ENCODE data around the gene RBM34.
A peak's percentile ranks its signal among the peaks of the same experiment; 100 is the strongest.
"Not testable (repeated sequence)": the region's sequence is repeated elsewhere in the genome, so short reads cannot be mapped to it uniquely, and the experiment has no call there.

RBM34 gene, protein sequence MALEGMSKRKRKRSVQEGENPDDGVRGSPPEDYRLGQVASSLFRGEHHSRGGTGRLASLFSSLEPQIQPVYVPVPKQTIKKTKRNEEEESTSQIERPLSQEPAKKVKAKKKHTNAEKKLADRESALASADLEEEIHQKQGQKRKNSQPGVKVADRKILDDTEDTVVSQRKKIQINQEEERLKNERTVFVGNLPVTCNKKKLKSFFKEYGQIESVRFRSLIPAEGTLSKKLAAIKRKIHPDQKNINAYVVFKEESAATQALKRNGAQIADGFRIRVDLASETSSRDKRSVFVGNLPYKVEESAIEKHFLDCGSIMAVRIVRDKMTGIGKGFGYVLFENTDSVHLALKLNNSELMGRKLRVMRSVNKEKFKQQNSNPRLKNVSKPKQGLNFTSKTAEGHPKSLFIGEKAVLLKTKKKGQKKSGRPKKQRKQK

DNA sequence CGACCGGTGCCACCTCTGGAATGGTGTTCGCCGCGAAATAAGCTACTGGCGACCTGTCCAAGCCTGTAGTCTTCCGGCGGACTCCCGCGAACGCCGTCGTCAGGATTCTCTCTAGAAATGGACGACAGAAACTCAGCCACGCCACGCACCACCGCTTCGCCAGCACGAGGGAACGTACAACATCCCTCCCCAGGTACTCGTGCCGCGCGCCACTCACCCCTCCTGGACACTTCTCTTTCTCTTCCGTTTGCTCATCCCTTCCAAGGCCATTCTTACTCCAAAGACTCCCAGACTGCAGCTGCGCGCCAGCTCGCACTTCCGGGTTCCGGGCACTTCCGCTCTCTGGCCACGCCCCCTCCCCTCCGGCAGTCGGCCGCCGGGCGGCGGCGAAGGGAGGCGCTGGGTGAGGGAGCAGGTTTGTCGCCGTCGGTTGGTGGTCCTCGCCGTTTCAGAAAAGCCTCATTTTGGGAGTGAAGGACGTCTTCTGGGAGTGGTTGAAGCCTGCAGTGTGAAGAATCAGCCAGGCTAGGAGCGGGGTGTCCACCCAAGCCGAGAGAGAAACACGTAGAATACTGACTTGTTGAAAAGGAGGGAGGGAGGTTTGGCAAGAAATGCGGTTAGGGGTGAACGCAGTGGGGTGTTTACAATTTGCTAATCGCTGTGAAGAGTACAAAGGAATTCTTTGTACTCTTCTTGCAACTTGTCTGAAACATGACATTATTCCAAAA is at the start of gene RBM34:
Gene RBM34, minus strand, starts transcription at position 294 of the 728 bp plus-strand sequence. Its CDS starts 24 bp downstream, at position 270.
- DNase-seq (ENCODE audit: low read depth) = peak; percentile 90

DNA sequence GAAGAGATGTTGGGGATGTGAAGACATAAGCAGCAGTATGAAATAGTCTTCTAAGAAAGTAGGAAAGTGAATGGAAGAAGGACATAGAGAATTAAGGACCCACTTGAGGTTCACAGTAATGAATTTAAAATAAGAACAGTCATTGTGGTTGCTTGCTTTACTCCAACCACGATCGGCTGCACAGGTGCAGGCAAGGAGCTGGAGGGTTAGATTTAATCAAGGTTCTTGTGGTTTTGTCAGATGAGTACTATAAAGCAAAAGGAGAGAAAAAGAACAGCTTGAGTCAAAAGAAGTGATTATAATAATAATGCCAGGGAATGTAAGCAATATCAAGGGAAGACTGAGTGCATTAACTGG is 46.1 kb upstream of the RBM34 start:
- no peak for DNase-seq (ENCODE audit: low read depth)

DNA sequence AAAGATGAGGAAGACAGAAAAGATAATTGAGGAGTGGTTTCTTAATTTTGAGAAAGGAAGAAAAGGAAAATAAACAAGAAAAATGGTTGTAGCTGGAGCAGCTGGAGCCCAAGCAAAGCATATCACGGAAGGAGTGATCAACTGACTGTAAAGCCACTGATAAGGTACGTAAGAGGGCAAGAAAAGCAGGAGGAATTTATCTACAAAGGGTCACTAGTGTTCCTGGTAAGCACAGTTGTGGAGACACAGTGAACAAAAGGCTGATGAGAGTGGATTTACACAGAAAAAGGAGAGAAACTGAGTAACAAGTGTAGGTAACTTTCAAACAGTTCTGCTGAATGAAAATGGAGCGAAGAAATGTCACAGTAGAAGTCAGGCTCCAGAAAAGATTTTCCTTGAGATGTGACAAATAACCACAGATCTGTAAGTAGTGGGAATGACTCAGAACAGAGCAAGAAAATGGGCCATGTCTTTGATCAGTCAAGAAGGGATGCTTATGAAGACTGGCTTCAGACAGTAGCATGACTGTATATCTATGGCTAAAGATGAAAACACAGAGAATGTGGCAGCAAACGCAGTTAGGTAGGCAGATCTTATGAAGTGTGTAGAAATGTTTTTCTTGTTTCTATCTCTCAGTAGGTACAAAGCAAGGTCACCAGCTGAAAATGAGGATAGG is 45.6 kb upstream of the RBM34 start:
- DNase-seq (ENCODE audit: low read depth) = no peak

DNA sequence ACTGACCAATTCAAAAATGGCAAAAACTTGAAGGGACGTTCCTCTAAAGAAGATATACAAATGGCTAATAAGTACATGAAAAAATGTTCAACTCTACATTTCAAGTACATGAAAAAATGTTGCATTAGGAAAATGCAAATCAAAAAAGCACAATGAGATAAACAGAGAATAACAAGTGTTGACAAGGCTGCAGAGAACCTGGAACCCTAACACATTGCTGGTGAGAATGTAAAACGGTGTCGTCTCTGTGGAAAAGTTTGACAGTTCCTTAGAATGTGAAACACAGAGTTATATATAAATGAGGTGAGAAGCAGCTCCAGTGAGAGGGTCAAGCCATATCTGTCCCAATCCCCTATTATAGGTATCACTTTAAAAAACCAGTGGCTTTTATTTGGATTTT is 44.6 kb upstream of the RBM34 start:
- no peak for DNase-seq (ENCODE audit: low read depth)

DNA sequence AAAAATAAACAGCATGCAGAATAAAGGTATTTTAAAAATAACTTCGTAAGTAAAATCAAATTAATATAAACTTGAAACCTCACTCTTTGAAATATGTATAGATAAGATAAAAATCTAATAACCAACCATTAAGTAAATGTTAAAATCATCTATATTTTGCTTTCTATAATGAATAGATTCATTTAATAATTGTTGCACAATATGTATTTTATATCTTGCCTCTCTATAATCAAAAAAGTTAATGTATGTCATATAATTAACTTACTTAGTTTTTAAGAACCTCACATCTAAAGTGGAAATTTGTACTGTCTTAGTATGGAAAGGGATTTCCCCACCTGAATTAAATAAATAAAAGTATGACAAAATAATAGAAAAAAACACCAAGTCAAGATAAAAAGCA is 42.4 kb upstream of the RBM34 start:
- no peak for DNase-seq (ENCODE audit: low read depth)

DNA sequence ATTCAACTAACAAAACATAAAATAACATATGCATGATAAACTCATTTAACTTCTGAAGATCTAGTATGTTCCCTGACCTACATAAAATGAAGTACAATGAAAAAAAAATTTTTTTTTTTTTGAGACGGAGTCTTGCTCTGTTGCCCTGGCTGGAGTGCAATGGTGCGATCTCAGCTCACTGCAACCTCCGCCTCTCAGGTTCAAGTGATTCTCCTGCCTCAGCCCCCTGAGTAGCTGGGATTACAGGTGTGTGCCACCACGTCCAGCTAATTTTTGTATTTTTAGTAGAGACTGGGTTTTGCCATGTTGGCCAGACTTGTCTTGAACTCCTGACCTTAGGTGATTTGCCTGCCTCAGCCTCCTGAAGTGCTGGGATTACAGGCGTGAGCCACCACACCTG is 41.4 kb upstream of the RBM34 start:
- not testable (repeated sequence) for DNase-seq (ENCODE audit: low read depth)

DNA sequence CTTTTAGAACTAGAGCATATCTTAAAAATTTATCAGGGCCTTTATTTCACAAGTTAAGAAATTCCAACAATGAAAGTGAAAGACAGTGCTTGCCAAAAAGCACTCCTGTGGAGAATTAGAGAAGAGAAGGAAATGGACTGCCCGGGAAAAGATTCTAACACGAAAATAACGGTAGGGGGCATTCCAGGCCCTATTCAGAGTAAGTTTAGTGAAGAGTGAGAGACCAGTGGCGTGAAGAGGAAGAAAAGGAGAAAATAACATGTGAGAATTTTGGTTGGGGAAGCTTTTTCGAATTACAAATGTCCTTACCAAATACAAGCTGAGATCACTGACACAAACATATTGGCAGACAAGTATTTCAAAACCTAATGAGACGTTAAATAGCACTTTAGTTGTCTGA is 38.4 kb upstream of the RBM34 start:
- DNase-seq (ENCODE audit: low read depth) = no peak

DNA sequence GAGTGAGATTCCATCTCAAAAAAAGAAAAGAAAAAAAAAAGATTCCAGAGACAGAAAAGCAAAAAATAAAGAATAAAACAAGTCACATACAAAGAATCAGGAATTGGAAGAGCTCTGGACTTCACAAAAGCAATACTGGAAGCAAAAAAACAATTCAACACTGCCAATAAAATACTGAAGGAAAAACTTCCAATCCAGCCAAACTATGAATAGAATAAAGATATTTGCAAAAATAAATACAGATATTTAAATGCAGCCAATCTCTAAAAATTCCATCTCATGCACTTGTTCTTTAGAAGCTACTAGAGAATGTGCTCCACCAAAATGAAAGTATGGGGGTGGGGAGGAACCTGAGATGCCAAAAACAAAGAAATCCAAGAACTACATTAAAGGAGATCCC is 29.4 kb upstream of the RBM34 start:
- no peak for DNase-seq (ENCODE audit: low read depth)

DNA sequence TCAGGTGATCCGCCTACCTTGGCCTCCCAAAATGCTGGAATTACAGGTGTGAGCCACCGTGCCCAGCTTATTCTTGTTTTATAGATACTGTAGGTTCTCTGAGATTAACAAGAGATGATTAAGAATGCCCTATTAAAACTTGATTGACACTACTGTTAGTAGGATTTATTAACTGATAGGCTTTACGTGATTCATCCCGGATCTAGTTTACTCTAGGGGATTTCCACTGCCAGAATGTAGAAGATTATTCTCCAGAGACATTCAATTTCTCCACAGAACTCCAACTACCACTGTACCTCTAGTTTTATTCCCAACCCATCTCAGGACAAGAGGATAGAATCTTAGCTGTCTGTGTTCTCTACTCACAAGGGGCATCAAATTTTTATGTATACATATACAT is 26.3 kb upstream of the RBM34 start:
- no peak for DNase-seq (ENCODE audit: low read depth)

DNA sequence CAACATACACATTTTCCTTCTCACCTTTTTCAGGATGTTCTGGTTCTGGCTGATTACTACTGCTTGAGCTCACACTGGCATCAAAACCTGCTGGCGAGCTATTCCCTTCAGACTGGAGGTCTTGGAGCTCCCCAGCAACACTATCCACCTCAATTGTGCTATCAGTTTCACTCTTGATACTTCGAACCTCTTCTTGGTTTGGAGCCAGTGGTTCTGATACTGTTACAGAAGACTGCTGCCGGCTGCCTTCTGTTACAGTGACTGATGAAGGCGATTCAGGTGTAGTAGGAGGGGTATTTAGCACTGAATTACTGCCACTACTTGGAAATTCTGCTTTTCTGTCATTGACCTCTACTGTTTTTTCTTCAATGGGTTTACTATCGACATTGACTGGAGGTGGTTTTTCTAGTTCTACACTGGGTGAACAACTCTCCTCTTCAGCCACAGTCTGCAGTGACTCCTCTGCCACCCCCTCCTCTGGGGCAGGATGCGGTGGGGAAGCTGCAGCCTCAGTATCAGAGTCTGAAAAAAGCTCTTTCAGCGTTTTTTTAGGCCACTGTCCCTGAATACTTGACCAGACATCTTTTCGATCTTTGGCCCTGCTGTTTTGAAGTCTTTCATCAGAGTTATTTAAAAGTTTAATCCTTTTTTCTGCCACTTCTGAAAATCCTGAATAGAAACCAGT is 20.7 kb upstream of the RBM34 start:
- no peak for DNase-seq (ENCODE audit: low read depth)

DNA sequence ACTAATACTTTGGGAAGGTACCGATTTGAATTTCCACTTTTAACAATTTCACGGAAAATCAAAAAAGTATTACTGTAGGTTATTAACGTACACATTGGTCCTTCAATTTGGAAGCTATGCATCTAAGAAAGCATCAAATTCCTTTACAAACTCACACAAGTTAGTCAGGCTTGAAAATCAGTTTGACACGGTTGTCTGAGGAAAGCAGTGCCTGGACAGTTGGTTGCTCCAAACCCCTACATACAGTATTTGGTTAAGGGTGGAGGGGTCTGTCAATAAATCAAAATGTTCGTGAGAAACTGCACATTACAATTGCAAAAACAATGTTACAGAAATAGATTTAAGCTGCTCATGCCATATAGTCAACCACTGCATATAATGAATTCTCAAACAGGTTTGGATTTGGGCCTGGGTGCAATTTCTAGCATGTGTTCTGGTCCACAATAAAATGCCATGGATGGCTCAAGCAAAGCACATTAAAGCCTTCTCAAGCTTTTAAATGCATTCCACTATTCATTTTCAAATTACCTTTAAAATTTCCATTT is 19.9 kb upstream of the RBM34 start:
- DNase-seq (ENCODE audit: low read depth) = no peak

DNA sequence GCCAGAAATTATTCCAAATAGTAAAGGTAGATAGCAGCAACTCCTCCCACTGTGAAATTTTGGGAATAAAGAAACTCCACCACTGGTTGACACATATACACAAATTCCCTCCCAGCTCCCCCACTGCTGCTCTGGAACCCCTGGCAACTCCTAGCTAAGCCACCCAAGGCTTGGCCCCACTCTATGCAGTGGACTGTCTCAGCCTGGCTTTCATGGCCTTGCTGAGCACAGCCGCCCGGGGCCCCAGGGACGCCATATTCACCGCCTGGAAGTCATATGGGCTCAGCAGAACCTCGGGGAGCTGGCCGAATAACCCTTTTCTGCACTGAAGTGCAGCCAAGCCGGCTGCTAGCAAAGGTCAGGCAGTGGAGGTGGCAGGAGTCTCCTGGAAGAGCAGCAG is 15.4 kb upstream of the RBM34 start:
- DNase-seq (ENCODE audit: low read depth) = no peak

DNA sequence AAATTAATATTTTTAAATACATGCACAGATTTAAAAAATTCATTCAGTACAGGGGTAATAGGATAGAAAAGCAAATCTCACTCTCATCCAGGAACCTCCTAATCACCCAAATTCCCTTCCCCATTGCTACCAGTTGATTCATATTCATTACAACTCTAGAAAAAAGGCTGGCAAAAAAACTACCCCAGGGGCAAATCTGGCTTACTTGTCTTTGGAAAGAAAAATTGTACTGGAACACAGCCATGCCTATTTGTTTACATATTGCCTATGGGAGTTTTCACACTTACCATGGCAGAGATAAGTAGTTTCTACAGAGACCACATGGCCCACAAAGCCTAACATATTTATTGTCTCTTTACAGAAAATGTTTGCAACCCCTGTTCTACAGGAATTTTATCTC is 8.9 kb upstream of the RBM34 start:
- no peak for DNase-seq (ENCODE audit: low read depth)

DNA sequence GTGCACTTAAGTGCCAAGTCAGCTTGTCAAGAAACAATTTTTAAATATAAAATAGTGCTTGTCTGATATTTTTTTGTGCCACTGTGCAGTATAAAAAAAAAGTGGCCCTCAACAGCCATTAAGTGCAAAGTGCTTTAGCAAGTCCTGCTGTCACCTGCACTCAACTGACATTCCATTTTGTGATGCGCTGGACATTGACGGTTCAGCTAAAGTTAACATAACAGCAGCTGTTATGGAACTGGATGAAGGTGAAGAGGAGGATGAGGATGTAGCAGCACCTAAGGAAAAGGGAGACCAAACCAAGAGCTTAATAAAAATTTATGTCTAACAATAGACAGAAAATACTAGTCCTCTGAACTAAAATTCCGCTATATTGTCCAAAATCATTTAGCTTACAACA is 7.3 kb upstream of the RBM34 start:
- DNase-seq (ENCODE audit: low read depth) = no peak

DNA sequence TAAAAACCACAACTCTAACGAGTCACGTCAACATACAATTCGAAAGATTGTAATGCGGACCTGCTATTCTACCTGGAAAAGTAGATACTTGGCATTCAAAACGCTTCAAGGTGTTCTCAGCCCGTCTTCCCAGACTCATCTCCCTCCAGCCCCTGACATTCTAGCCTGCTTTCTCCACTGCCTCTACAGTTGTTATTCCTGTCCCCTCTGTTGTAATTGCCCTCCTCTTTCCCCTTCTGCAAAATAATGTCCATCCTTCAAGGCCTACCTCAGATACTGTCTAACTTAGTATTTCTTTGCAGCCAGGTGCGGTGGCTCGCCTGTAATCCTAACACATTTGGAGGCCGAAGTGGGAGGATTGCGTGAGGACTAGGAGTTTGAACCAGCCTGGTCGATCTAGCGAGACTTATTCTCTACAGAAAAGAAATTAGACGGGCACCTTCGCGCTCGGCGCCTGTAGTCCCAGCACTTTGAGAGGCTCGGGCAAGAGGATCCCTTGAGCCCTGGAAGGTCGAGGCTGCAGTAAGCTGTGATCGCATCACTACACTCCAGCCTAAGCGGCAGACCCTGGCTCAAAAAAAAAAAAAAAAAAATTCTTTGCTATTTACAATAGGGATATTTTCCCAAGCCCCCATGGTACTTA is 756 bp upstream of the RBM34 start:
- DNase-seq (ENCODE audit: low read depth) = no peak

DNA sequence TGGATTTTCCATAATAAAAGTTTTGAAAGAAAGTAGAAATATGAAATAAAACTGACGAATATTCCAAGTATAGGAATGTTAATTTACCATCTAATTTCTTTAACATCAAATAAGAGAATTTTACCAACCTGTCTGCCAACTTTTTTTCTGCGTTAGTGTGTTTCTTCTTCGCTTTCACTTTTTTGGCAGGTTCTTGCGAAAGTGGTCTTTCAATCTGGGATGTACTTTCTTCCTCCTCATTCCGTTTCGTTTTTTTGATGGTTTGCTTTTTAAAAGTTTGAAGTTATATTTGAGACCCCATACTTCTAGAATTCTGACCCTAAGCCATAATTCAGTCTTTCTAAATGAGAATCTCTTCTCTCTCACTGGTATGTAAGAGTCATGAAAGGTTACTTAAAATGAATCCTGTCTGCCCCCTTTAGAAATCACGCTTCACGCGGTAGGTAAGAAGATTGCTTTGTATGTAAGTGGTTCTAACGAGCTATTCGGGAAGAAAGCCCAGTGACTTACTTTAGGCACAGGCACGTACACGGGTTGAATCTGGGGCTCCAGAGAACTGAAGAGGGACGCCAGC is 580 bp downstream of the RBM34 start:
- no peak for DNase-seq (ENCODE audit: low read depth)

DNA sequence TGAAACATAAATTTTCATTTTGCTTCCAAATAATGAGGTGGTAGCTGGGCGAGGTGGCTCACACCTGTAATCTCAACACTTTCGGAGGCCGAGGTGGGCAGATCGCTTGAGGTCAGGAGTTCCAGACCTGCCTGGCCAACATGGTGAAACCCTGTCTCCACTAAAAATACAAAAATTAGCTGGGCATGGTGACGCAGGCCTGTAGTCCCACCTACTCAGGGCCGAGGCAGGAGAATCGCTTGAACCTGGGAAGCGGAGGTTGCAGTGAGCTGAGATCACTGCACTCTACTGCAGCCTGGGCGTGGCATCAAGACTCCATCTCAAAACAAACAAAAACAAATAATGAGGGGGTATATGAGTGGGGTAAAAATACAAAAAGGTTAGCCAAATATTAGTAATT is 1.1 kb downstream of the RBM34 start:
- DNase-seq (ENCODE audit: low read depth) = not testable (repeated sequence)

DNA sequence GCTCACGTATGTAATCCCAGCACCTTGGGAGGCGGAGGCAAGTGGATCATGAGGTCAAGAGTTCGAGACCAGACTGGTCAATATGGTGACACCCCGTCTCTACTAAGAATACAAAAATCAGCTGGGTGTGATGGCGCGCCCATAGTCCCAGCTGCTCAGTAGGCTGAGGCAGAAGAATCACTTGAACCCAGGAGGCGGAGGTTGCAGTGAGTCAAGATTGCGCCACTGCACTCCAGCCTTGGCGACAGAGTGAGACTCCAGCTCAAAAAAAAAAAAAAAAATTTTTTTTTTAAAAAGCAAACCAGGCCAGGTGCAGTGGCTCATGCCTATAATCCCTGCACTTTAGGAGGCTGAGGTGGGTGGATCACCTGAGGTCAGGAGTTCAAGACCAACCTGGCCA is 1.8 kb downstream of the RBM34 start:
- not testable (repeated sequence) for DNase-seq (ENCODE audit: low read depth)

DNA sequence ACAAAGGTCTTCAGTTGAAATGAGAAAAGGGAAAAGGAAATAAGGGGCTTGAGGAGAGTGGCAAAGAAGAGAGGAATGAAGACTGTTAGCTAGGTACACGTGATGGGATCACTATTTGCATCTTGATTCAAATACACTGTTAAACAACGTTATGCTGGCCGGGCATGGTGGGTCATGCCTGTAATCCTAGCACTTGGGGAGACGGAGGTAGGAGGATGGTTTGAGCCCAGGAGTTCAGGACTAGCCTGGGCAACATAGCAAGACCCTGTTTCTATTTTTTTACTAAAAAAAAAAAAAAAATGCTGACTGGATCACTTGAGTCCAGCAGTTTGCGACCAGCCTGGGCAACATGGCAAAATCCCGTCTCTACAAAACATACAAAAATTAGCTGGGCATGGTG is 2.4 kb downstream of the RBM34 start:
- DNase-seq (ENCODE audit: low read depth) = no peak

DNA sequence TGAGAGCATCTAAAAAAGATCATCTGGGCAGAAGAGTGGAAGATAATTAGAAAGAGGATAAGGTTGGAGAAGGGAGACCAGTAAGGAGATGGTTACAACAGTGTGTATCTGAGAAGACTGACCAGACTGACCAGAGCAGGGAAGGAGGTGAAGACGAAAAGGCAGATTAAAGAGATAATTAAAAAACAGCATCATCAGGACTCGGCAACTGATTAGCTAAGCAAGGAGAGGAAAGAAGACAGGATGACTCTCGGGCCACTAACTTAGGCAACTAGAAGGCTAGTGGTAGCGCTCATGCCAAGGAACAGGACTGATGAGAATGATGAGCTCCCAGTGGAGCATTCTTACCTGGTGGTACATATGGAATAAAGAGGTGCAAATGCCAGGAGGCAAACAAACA is 3.9 kb downstream of the RBM34 start:
- no peak for DNase-seq (ENCODE audit: low read depth)

DNA sequence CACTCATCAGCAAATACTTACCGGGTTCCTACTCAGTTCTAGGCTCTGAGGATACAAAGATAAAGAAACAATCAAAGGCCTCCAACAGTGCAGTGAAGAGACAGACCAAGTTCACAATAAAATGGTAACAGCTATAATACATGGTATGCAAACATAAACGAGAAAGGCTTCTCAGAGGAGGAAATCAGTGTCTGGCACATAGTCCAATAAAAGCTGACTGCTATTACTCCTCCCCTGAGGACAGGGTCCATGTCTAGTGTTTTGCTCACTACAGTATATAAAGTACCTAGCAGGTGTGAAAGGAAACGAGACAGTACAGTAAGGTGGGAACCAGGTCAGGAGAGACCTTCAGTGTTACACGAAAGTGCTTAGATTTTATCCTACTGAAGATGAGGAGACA is 4.3 kb downstream of the RBM34 start:
- DNase-seq (ENCODE audit: low read depth) = no peak
